Psoas muscle (tissue), 8 donors: ENCODE data around the gene SAP30BP. TPM values are rescaled to one million over a fixed set of nuclear protein-coding genes. Genes with fewer than 3 reads are reported as not detected.

Experiments used
- ATAC-seq, 4 donors: fragments of 200-7000 bp; cut with Tn5 transposase; one replicate each; pipeline ENCODE4 v1.9.1; 2020; ENCODE audit warnings: moderate library complexity in 3 of 4, mild to moderate bottlenecking in 2 of 4
- DNase-seq, 2 donors: peaks; one replicate each; pipeline ENCODE4 v3.0.0-alpha.2; 2020
- H3K27ac ChIP-seq: fragments of 200-600 bp; one replicate; pipeline ENCODE4 v1.8.0; 2022
- H3K27me3 ChIP-seq, 3 donors: fragments of 200-600 bp in 1 of 3; one replicate each; pipeline versions ENCODE4 v1.6.1 to v1.8.0; 2013 to 2022; ENCODE audit warnings: low read length in 2 of 3, mild to moderate bottlenecking in 2 of 3, moderate library complexity in 1 of 3; ENCODE audit not compliant: insufficient read depth in 3 of 3
- H3K36me3 ChIP-seq, 2 donors: fragments of 200-600 bp in 1 of 2; one replicate each; pipeline versions ENCODE4 v1.6.1 to v1.8.0; 2013 to 2022; ENCODE audit warnings: low read depth in 1 of 2, mild to moderate bottlenecking in 1 of 2, moderate library complexity in 1 of 2; ENCODE audit not compliant: insufficient read depth in 1 of 2
- H3K4me1 ChIP-seq: fragments of 200-600 bp; one replicate; pipeline ENCODE4 v1.8.0; 2022
- H3K4me3 ChIP-seq: fragments of 200-600 bp; one replicate; pipeline ENCODE4 v1.8.0; 2022; ENCODE audit warnings: mild to moderate bottlenecking
- H3K9me3 ChIP-seq: fragments of 200-600 bp; one replicate; pipeline ENCODE4 v1.8.0; 2022
- WGBS, 3 donors: extraction: QIAGEN DNeasy Blood & Tissue Kit; methylation state at CpG; one replicate each; pipeline versions ENCODE4 v1.1.6 to v1.1.7; 2013; 5-methylcytosine and 5-hydroxymethylcytosine counted together
- intact Hi-C, 2 donors: fragments of 100-400 bp; cut with DNase I; formaldehyde crosslinking; loops; one replicate each; pipeline versions ENCODE4 v1.11.0 to v1.14.2; 2022
- polyA plus RNA-seq, 3 donors: library from polyadenylated mRNA; stranded (reverse); fragments of 200-250 nt; gene quantifications; one replicate each; pipeline ENCODE4 v1.2.3, GENCODE V29; 2013
- total RNA-seq, 4 donors: library from RNA; stranded (reverse); fragmentation: NEBNext Ultra II Directional in 2 of 4; extraction: Animal tissue kit (Norgen Biotek cat#: 25700) in 2 of 4; gene quantifications; one replicate each; pipeline versions ENCODE4 v1.2.1 to v1.2.4, GENCODE V29; 2021 to 2023
- TF ChIP-seq, protein P1 (sequence below): fragments of 200-600 bp; IDR thresholded peaks from one replicate; pipeline ENCODE4 v1.8.0; 2022; ENCODE audit warnings: antibody characterized with exemption
- donor health status: healthy with polysubstance abuse.
- donor health status: DM: no; HTN: no; CAD: no; lungs with moderate emphysema.
- donor health status: Bipolar disorder and iron deficiency.
- donor health status: healthy.
- donor health status: DM: yes; HTN: yes; CAD: no.
- donor health status: DM: no; HTN: no; CAD: no.
- donor health status: DM: no; HTN: no; CAD: no.
- donor health status: DM: yes; HTN: yes; CAD: no.

Gene SAP30BP
- total and polyA plus RNA-seq, 7 donors, result 40.9 to 123 (median 68.5) TPM

DNA sequence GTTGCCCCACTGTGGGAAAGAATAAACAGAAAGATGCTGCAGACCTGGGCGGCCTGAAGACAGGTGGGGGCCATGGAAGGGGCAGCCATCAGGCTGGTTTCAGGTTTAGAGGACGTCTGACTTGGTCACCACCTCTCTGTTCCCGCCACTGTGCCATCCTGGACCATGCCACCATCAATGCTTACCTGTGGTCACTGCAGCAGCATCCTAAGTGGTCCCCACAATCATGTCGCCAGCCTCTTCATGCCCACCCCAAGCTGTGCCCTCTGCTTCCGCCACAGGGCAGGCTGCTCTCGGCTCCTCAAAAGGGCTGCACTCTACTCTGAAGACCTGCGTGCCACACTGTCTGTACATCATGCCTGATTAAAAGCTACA, 23.5 kb upstream of the SAP30BP start:
- 93 to 99% (median 94%) methylated on average over 7 of the region's 7 CpGs for WGBS, 3 donors
- Histone ChIP-seq H3K4me1 (no peaks in the 10 kb centered on the region), H3K27ac (no peak overlapping the region), H3K9me3 (no peaks in the 10 kb centered on the region), H3K4me3 (no peak overlapping the region), H3K36me3 (peaks cover 0 to 28% of the 10 kb centered on the region in 2 donors), H3K27me3 (no peaks in the 10 kb centered on the region)
- ATAC-seq (no peak), DNase-seq (no peak)
- TF ChIP-seq, protein P1, sequence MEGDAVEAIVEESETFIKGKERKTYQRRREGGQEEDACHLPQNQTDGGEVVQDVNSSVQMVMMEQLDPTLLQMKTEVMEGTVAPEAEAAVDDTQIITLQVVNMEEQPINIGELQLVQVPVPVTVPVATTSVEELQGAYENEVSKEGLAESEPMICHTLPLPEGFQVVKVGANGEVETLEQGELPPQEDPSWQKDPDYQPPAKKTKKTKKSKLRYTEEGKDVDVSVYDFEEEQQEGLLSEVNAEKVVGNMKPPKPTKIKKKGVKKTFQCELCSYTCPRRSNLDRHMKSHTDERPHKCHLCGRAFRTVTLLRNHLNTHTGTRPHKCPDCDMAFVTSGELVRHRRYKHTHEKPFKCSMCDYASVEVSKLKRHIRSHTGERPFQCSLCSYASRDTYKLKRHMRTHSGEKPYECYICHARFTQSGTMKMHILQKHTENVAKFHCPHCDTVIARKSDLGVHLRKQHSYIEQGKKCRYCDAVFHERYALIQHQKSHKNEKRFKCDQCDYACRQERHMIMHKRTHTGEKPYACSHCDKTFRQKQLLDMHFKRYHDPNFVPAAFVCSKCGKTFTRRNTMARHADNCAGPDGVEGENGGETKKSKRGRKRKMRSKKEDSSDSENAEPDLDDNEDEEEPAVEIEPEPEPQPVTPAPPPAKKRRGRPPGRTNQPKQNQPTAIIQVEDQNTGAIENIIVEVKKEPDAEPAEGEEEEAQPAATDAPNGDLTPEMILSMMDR, result no peak
- intact Hi-C loops, result no loop called here

DNA sequence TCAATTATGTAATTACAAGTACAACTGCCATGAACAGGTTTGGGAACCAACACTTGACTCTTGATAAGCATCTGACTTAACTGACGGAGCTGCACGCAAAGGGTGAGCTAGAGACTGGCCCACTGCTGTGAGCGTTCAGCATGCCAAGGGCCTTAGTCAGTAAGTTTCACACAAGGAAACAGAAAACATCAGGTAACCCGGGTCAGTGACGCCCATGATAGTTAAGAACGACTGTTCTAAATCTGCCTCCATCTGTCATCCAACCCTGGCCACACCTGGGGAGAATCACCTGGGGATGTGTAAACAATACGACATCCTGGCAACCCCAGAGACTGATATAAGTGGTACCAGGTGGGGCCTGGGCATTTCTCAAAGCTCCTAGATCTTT, 21.6 kb upstream of the SAP30BP start:
- Histone ChIP-seq H3K27me3 (no peaks in the 10 kb centered on the region), H3K36me3 (peaks cover 0 to 46% of the 10 kb centered on the region in 2 donors), H3K4me1 (no peaks in the 10 kb centered on the region), H3K27ac (no peak overlapping the region), H3K9me3 (no peaks in the 10 kb centered on the region), H3K4me3 (no peak overlapping the region)
- intact Hi-C loops, result no loop called here
- ATAC-seq, result no peak
- 81 to 90% (median 85%) methylated on average over 7 of the region's 7 CpGs for WGBS, 3 donors
- DNase-seq, result no peak
- TF ChIP-seq, protein P1, result no peak

DNA sequence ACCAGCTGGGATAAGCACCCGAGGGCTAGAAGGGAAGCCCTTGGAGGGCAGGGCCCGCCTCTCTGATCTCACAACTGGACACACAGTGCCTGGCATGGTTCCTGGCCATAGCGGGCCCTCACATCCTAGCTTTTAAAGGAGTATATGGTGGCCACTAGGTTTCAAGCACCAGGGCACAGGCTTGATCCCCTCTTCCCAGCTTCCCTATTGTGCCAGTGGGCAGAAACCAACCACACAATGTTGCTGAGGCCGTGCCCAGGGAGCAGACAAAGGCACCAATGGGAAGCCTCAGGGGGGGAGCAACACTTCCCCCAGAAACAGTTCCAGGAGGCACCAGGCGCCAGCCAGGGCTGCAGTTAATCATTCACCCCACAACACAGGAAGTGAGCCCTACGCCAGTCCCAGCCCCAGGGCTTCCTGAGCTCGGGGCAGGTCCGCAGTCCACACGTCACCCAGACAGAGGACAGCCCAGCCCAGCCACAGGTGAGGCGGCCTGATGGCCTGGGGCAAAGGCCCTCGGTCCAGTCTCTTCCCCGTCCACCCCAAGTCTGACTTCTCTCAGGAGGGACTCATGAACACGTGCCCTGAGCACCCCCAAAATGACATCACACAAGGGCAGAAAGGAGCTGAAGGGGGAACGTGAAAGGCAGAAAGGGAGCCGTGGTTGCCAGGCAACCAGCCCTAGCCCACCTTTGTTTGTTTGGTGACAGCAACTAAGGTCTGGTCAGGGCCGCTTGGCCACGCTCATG, 21.1 kb upstream of the SAP30BP start:
- Histone ChIP-seq H3K27ac (no peak overlapping the region), H3K4me3 (no peak overlapping the region), H3K27me3 (no peaks in the 10 kb centered on the region), H3K4me1 (no peaks in the 10 kb centered on the region), H3K36me3 (peaks cover 0 to 52% of the 10 kb centered on the region in 2 donors), H3K9me3 (no peaks in the 10 kb centered on the region)
- intact Hi-C loops, result no loop called here
- 87 to 89% (median 88%) methylated on average over 16 to 17 of the region's 17 CpGs for WGBS, 3 donors
- ATAC-seq (peak; percentile 20 to 40 (median 34)), DNase-seq (no peak)
- TF ChIP-seq, protein P1, result no peak

DNA sequence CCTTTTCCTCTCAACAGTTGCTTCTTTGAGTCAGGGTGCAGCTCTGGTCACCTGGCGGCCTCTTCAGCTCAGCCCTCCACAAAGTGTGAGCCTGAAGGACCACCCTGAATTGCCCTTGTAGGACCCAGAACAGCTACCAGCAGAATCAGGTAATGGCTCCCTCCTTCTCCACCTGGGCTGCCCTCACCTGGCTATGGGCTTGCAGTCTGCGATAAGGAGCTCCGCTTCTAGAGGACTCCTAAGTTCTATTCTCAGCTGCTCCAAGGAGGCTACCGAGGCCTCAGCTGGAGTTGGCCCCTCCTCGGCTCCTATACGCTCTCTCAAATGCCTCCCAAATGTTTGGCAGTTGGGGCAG, 20.5 kb upstream of the SAP30BP start:
- peaks cover 0 to 58% of the 10 kb centered on the region in 2 donors for H3K36me3 ChIP-seq
- intact Hi-C loops, result no loop called here
- WGBS, 3 donors, result 96 to 99% (median 98%) methylated on average over 6 of the region's 6 CpGs
- no peaks in the 10 kb centered on the region for H3K27me3 ChIP-seq
- no peaks in the 10 kb centered on the region for H3K9me3 ChIP-seq
- no peak for DNase-seq
- H3K4me1 ChIP-seq, result no peaks in the 10 kb centered on the region
- TF ChIP-seq, protein P1, result no peak
- H3K27ac ChIP-seq, result no peak overlapping the region
- ATAC-seq, result peak in 1 of 4 donors; percentile 6
- no peak overlapping the region for H3K4me3 ChIP-seq

DNA sequence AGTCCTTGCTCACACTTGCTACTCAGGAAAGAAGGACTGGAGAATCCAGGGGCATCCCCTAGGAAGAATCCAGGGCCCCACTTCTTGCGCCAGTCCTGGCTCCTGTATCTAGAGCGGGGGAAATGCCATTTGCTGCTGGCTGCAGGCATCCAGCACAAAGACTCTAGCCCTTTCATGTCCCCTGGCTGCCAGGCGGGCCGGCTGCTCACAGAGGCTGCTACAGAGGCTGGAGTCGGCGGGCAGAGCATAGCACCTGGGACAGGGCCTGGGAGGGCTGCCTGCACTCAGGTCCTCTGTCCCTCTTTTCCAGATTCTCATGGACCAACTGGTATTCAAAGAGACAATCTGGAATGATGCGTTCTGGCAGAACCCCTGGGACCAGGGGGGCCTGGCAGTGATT, 20.1 kb upstream of the SAP30BP start:
- Histone ChIP-seq H3K27me3 (no peaks in the 10 kb centered on the region), H3K4me1 (no peaks in the 10 kb centered on the region), H3K9me3 (no peaks in the 10 kb centered on the region), H3K27ac (no peak overlapping the region), H3K36me3 (peaks cover 0 to 62% of the 10 kb centered on the region in 2 donors), H3K4me3 (no peak overlapping the region)
- no peak for DNase-seq
- TF ChIP-seq, protein P1, result no peak
- no peak for ATAC-seq
- intact Hi-C loops, result no loop called here
- WGBS, 3 donors, result 89 to 91% (median 90%) methylated on average over 7 of the region's 7 CpGs
